K562 treated with DMSO at 1 percent for 12 hours (cell line): Measurements from ENCODE around the gene DNMT3B. TPM values are rescaled to one million over a fixed set of nuclear protein-coding genes. Genes with fewer than 3 reads are reported as not detected.

Experiments
- total RNA-seq: library from RNA; unstranded; fragments of 300-600 nt; gene quantifications from 2 replicates; pipeline ENCODE4 v1.2.3, GENCODE V29; 2022; ENCODE audit not compliant: insufficient read depth

DNMT3B gene
- 10.6 and 26.5 TPM in 2 replicates for total RNA-seq

GRCh38 chr20:32761831-32762753 is at the start of gene DNMT3B:
Gene DNMT3B, plus strand, starts transcription at chr20:32762385. Its CDS starts 17,939 bp downstream, at chr20:32780324.

GRCh38 chr20:32743237-32744112 is 18.7 kb upstream of the DNMT3B start, which contains the start of gene COMMD7:
Gene COMMD7, minus strand, starts transcription at chr20:32743467. Its CDS starts 76 bp downstream, at chr20:32743391.

Other genes starting within 250 kb of the DNMT3B start
- 4.6 and 11.5 TPM in 2 replicates for gene NOL4L, start 177.1 kb upstream of the DNMT3B start, total RNA-seq
- 0.44 TPM in 1 of 2 replicates, not detected in the other for gene C20orf203, start 88.4 kb upstream of the DNMT3B start, total RNA-seq
- 82.4 and 94.2 TPM in 2 replicates for gene COMMD7, start 18.9 kb upstream of the DNMT3B start, total RNA-seq
- gene MAPRE1, start 57.6 kb downstream of the DNMT3B start, total RNA-seq: 69.0 and 136 TPM in 2 replicates
- gene EFCAB8, start 96.5 kb downstream of the DNMT3B start, total RNA-seq: not detected in 2 replicates
- not detected in 2 replicates for gene SUN5, start 242.0 kb downstream of the DNMT3B start, total RNA-seq
- gene BPIFB2, start 245.3 kb downstream of the DNMT3B start, total RNA-seq: not detected in 2 replicates